IPS-NIHi7 (cell line): ENCODE measurements around the gene CCDC24.

Experiments used
- DNase-seq: peaks from one replicate; pipeline ENCODE4 v3.0.0; 2012; ENCODE audit warnings: mixed read lengths; ENCODE audit errors: extremely low spot score

CCDC24 gene

GRCh38 chr1:43980255-43981134, 10.9 kb upstream of the CCDC24 start:
- no peak for DNase-seq

GRCh38 chr1:43981135-43981491, 10.3 kb upstream of the CCDC24 start:
- DNase-seq, result no peak

GRCh38 chr1:43981636-43982035, 9.8 kb upstream of the CCDC24 start:
- no peak for DNase-seq

GRCh38 chr1:43982241-43982640, 9.2 kb upstream of the CCDC24 start:
- no peak for DNase-seq

- DNase-seq, result no peak
Measured at GRCh38 chr1:43982808-43983207, 8.6 kb upstream of the CCDC24 start.

- DNase-seq, result no peak
Measured at GRCh38 chr1:43983253-43983899, 8.0 kb upstream of the CCDC24 start.

- DNase-seq, result no peak
Measured at GRCh38 chr1:43984855-43985254, 6.5 kb upstream of the CCDC24 start.

- DNase-seq, result no peak
Measured at GRCh38 chr1:43985984-43986595, 5.3 kb upstream of the CCDC24 start.

- no peak for DNase-seq
Measured at GRCh38 chr1:43986712-43987111, 4.7 kb upstream of the CCDC24 start.

- no peak for DNase-seq
Measured at GRCh38 chr1:43987159-43987902, 4.1 kb upstream of the CCDC24 start.

GRCh38 chr1:43990271-43991199, 864 bp upstream of the CCDC24 start:
- peak; percentile 32 for DNase-seq

- DNase-seq, result no peak
Measured at GRCh38 chr1:43991200-43991475, 261 bp upstream of the CCDC24 start.

- no peak for DNase-seq
Measured at GRCh38 chr1:43992232-43992995, 1.0 kb downstream of the CCDC24 start.

GRCh38 chr1:43993206-43993914, 2.0 kb downstream of the CCDC24 start:
- no peak for DNase-seq

- DNase-seq, result no peak
Measured at GRCh38 chr1:43994071-43994470, 2.7 kb downstream of the CCDC24 start.

- peak; percentile 71 for DNase-seq
Measured at GRCh38 chr1:43994794-43995790, 3.7 kb downstream of the CCDC24 start.

- no peak for DNase-seq
Measured at GRCh38 chr1:43995984-43996732, 4.8 kb downstream of the CCDC24 start.

- no peak for DNase-seq
Measured at GRCh38 chr1:43996733-43997115, 5.3 kb downstream of the CCDC24 start.
